ENCODE results near the gene SLC45A3.

Gene SLC45A3

DNA sequence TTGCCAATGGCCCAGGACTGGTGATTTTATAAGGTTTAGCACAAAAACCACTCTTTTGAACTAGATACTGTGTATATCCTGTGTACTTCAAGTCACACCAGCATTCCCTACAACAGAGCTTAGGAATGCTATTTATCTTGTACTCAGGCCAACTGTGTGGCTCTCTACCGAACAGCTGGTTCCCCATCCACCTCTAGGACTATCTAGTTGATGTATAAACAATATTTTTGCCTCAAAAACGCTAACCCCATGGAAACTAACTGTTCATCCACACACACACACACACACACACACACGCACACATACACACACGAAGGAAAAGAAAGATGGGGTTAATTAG is 28.7 kb upstream of the SLC45A3 start:
- H2AFZ ChIP-seq (ENCODE audit: low read length), result no peak overlapping the region
- H3K4me3 ChIP-seq (ENCODE audit: low read depth, low read length, poor library complexity, severe bottlenecking), result no peak overlapping the region
- no peaks in the 10 kb centered on the region for H3K9me2 ChIP-seq (ENCODE audit: low read depth, low read length)
- H3K27me3 ChIP-seq (ENCODE audit: insufficient read depth, low read length), result no peaks in the 10 kb centered on the region
- no peaks in the 10 kb centered on the region for H3K79me2 ChIP-seq (ENCODE audit: insufficient read depth, low read length)
- no peak overlapping the region for H3K27ac ChIP-seq (ENCODE audit: low read depth, low read length, poor library complexity, severe bottlenecking)
- H3F3A ChIP-seq (ENCODE audit: insufficient read depth, low read length), result peaks cover 7% of the 10 kb centered on the region
- no peak overlapping the region for H3K9ac ChIP-seq (ENCODE audit: low read length)
- TF ChIP-seq, protein P1, sequence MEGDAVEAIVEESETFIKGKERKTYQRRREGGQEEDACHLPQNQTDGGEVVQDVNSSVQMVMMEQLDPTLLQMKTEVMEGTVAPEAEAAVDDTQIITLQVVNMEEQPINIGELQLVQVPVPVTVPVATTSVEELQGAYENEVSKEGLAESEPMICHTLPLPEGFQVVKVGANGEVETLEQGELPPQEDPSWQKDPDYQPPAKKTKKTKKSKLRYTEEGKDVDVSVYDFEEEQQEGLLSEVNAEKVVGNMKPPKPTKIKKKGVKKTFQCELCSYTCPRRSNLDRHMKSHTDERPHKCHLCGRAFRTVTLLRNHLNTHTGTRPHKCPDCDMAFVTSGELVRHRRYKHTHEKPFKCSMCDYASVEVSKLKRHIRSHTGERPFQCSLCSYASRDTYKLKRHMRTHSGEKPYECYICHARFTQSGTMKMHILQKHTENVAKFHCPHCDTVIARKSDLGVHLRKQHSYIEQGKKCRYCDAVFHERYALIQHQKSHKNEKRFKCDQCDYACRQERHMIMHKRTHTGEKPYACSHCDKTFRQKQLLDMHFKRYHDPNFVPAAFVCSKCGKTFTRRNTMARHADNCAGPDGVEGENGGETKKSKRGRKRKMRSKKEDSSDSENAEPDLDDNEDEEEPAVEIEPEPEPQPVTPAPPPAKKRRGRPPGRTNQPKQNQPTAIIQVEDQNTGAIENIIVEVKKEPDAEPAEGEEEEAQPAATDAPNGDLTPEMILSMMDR (IDR thresholded peaks at IDR 0.05; ENCODE audit: low read length), result no peak
- no peak for TF ChIP-seq EZH2 (IDR thresholded peaks at IDR 0.05; ENCODE audit: borderline replicate concordance, low read length)
- no peaks in the 10 kb centered on the region for H3K9me3 ChIP-seq (ENCODE audit: low read length)
- H3K36me3 ChIP-seq (ENCODE audit: insufficient read depth, low read length), result peaks cover 35% of the 10 kb centered on the region; the same call in 1 of the 2 replicates
- no peak overlapping the region for H3K4me2 ChIP-seq (ENCODE audit: low read length)
- no peaks in the 10 kb centered on the region for H4K20me1 ChIP-seq (ENCODE audit: insufficient read depth, low read length)
- no peaks in the 10 kb centered on the region for H3K4me1 ChIP-seq (ENCODE audit: insufficient read depth, low read length, severe bottlenecking)

- Histone ChIP-seq H2AFZ (ENCODE audit: low read length) (no peak overlapping the region), H3K9ac (ENCODE audit: low read length) (no peak overlapping the region), H3K9me2 (ENCODE audit: low read depth, low read length) (no peaks in the 10 kb centered on the region), H3K27ac (ENCODE audit: low read depth, low read length, poor library complexity, severe bottlenecking) (no peak overlapping the region), H3K36me3 (ENCODE audit: insufficient read depth, low read length) (peaks cover 37% of the 10 kb centered on the region), H3K4me3 (ENCODE audit: low read depth, low read length, poor library complexity, severe bottlenecking) (no peak overlapping the region), H3K27me3 (ENCODE audit: insufficient read depth, low read length) (no peaks in the 10 kb centered on the region), H4K20me1 (ENCODE audit: insufficient read depth, low read length) (no peaks in the 10 kb centered on the region), H3F3A (ENCODE audit: insufficient read depth, low read length) (peaks cover 6% of the 10 kb centered on the region; the same call in 1 of the 2 replicates), H3K9me3 (ENCODE audit: low read length) (no peaks in the 10 kb centered on the region), H3K4me1 (ENCODE audit: insufficient read depth, low read length, severe bottlenecking) (no peaks in the 10 kb centered on the region), H3K4me2 (ENCODE audit: low read length) (no peak overlapping the region), H3K79me2 (ENCODE audit: insufficient read depth, low read length) (no peaks in the 10 kb centered on the region)
- TF ChIP-seq, protein P1 (IDR thresholded peaks at IDR 0.05; ENCODE audit: low read length), result no peak
- no peak for TF ChIP-seq EZH2 (IDR thresholded peaks at IDR 0.05; ENCODE audit: borderline replicate concordance, low read length)
These were observed 26.5 kb upstream of the SLC45A3 start for GRCh38 chr1:205706601-205707502.

GRCh38 chr1:205704903-205705302 is 24.6 kb upstream of the SLC45A3 start:
- Histone ChIP-seq H3K27ac (ENCODE audit: low read depth, low read length, poor library complexity, severe bottlenecking) (no peak overlapping the region), H3K4me1 (ENCODE audit: insufficient read depth, low read length, severe bottlenecking) (no peaks in the 10 kb centered on the region), H2AFZ (ENCODE audit: low read length) (no peak overlapping the region), H3K9ac (ENCODE audit: low read length) (no peak overlapping the region), H3K36me3 (ENCODE audit: insufficient read depth, low read length) (peaks cover 34% of the 10 kb centered on the region), H3K9me3 (ENCODE audit: low read length) (no peaks in the 10 kb centered on the region), H3K79me2 (ENCODE audit: insufficient read depth, low read length) (no peaks in the 10 kb centered on the region), H3K4me3 (ENCODE audit: low read depth, low read length, poor library complexity, severe bottlenecking) (no peak overlapping the region), H3K9me2 (ENCODE audit: low read depth, low read length) (no peaks in the 10 kb centered on the region), H3F3A (ENCODE audit: insufficient read depth, low read length) (no peaks in the 10 kb centered on the region), H3K27me3 (ENCODE audit: insufficient read depth, low read length) (no peaks in the 10 kb centered on the region), H4K20me1 (ENCODE audit: insufficient read depth, low read length) (no peaks in the 10 kb centered on the region), H3K4me2 (ENCODE audit: low read length) (no peak overlapping the region)
- TF ChIP-seq, protein P1 (IDR thresholded peaks at IDR 0.05; ENCODE audit: low read length), result no peak
- no peak for TF ChIP-seq EZH2 (IDR thresholded peaks at IDR 0.05; ENCODE audit: borderline replicate concordance, low read length)

Measured in OCI-LY1 (cell line).